ENCODE results near the gene CCNDBP1.

- TF ChIP-seq, protein P1, sequence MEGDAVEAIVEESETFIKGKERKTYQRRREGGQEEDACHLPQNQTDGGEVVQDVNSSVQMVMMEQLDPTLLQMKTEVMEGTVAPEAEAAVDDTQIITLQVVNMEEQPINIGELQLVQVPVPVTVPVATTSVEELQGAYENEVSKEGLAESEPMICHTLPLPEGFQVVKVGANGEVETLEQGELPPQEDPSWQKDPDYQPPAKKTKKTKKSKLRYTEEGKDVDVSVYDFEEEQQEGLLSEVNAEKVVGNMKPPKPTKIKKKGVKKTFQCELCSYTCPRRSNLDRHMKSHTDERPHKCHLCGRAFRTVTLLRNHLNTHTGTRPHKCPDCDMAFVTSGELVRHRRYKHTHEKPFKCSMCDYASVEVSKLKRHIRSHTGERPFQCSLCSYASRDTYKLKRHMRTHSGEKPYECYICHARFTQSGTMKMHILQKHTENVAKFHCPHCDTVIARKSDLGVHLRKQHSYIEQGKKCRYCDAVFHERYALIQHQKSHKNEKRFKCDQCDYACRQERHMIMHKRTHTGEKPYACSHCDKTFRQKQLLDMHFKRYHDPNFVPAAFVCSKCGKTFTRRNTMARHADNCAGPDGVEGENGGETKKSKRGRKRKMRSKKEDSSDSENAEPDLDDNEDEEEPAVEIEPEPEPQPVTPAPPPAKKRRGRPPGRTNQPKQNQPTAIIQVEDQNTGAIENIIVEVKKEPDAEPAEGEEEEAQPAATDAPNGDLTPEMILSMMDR (IDR thresholded peaks at IDR 0.05 in 8 of 11, conservative IDR thresholded peaks at IDR 0.05 in 3 of 11) = no peak
- TF ChIP-seq POLR2AphosphoS5 (IDR thresholded peaks at IDR 0.05) = no peak
Measured at GRCh38 chr15:43212299-43212698, 27.1 kb downstream of the CCNDBP1 start.
